Effector memory CD4-positive, alpha-beta T cell (primary cell): ENCODE data around the gene ZNF100.
"Not testable (repeated sequence)": the region's sequence is repeated elsewhere in the genome, so short reads cannot be mapped to it uniquely, and the experiment has no call there.

ENCODE experiments used
- DNase-seq, 3 donors: peaks; one replicate each; pipeline ENCODE4 v3.0.0-alpha.2; 2020
- H3K27ac ChIP-seq: 2 replicates; pipeline ENCODE4 v1.7.0; 2013; ENCODE audit warnings: mild to moderate bottlenecking, low read length, moderate library complexity; ENCODE audit not compliant: insufficient read depth, poor library complexity, severe bottlenecking
- H3K27me3 ChIP-seq: replicated peaks from 2 replicates; pipeline ENCODE4 v1.7.0; 2013; ENCODE audit warnings: mild to moderate bottlenecking, low read length; ENCODE audit not compliant: insufficient read depth, control insufficient read depth, poor library complexity, severe bottlenecking
- H3K36me3 ChIP-seq: 2 replicates; pipeline ENCODE4 v1.7.0; 2013; ENCODE audit warnings: mild to moderate bottlenecking, low read length, moderate library complexity; ENCODE audit not compliant: control insufficient read depth, insufficient read depth
- H3K4me1 ChIP-seq: 2 replicates; pipeline ENCODE4 v1.7.0; 2013; ENCODE audit warnings: low read length, mild to moderate bottlenecking; ENCODE audit not compliant: control insufficient read depth, insufficient read depth, poor library complexity, severe bottlenecking
- H3K4me3 ChIP-seq: 2 replicates; pipeline ENCODE4 v1.7.0; 2013; ENCODE audit warnings: low read length, low read depth, mild to moderate bottlenecking; ENCODE audit not compliant: insufficient read depth, poor library complexity, severe bottlenecking
- H3K9me3 ChIP-seq: 2 replicates; pipeline ENCODE4 v1.7.0; 2013; ENCODE audit warnings: mild to moderate bottlenecking, low read length, moderate library complexity; ENCODE audit not compliant: control insufficient read depth

ZNF100 gene

DNA sequence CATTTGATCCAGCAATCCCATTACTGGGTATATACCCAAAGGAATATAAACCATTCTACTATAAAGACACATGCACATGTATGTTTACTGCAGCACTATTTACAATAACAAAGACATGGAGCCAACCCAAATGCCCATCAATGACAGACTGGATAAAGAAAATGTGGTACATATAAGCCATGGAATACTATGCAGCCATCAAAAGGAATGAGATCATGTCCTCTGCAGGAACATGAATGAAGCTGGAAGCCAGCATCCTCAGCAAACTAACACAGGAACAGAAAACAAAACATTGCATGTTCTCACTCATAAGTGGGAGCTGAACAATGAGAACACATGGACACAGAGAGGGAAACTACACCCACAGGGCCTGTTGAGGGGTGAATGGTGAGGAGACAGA lies 11.8 kb downstream of the ZNF100 start:
- H3K9me3 ChIP-seq, result not testable (repeated sequence)
- peaks cover 18% of the 10 kb centered on the region for H3K36me3 ChIP-seq

GRCh38 chr19:21751384-21751783 lies 16.0 kb downstream of the ZNF100 start:
- H3K27me3 ChIP-seq, result no peaks in the 10 kb centered on the region
- no peak overlapping the region for H3K27ac ChIP-seq
- H3K36me3 ChIP-seq, result peaks cover 14% of the 10 kb centered on the region
- no peak for DNase-seq
- no peak overlapping the region for H3K4me3 ChIP-seq
- no peaks in the 10 kb centered on the region for H3K9me3 ChIP-seq
- H3K4me1 ChIP-seq, result no peaks in the 10 kb centered on the region

More for the DNA sequence above, 11.8 kb downstream of the ZNF100 start:
- not testable (repeated sequence) for DNase-seq, H3K27me3 ChIP-seq, H3K4me3 ChIP-seq, H3K27ac ChIP-seq, H3K4me1 ChIP-seq

- no peaks in the 10 kb centered on the region for H3K27me3 ChIP-seq
- H3K9me3 ChIP-seq, result no peaks in the 10 kb centered on the region
- no peak for DNase-seq
- H3K4me3 ChIP-seq, result no peak overlapping the region
- no peaks in the 10 kb centered on the region for H3K4me1 ChIP-seq
- H3K27ac ChIP-seq, result no peak overlapping the region
- H3K36me3 ChIP-seq, result peaks cover 14% of the 10 kb centered on the region
These were observed 16.7 kb downstream of the ZNF100 start for GRCh38 chr19:21750586-21751128.

DNA sequence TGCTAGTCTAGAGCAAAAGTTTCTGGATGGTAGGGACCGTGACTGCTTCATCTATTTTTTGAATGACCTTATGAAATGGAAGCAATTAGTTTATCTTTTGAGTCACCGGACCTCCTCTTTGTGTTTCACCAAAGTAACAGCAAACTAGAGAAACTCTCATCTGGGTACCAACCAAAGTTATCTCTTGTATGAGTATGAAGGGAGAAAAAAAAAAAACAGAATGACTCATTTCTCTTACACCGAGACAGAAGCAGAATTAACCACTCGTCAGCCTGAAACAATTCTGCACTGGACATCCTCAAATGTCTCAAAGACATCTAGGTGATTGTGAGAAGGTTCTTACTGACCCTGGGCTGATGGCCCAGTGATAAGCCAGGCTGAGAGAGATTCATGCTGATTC lies 18.3 kb downstream of the ZNF100 start:
- H3K9me3 ChIP-seq, result no peaks in the 10 kb centered on the region
- no peaks in the 10 kb centered on the region for H3K27me3 ChIP-seq
- no peak overlapping the region for H3K4me3 ChIP-seq
- no peak overlapping the region for H3K27ac ChIP-seq
- peaks cover 14% of the 10 kb centered on the region for H3K36me3 ChIP-seq
- DNase-seq, result no peak
- H3K4me1 ChIP-seq, result no peaks in the 10 kb centered on the region

- H3K27me3 ChIP-seq, result no peaks in the 10 kb centered on the region
- peaks cover 12% of the 10 kb centered on the region for H3K36me3 ChIP-seq
- H3K4me1 ChIP-seq, result no peaks in the 10 kb centered on the region
- H3K4me3 ChIP-seq, result no peak overlapping the region
- no peak for DNase-seq
- no peak overlapping the region for H3K27ac ChIP-seq
- no peaks in the 10 kb centered on the region for H3K9me3 ChIP-seq
These were observed 19.3 kb downstream of the ZNF100 start for GRCh38 chr19:21748088-21748487.

DNA sequence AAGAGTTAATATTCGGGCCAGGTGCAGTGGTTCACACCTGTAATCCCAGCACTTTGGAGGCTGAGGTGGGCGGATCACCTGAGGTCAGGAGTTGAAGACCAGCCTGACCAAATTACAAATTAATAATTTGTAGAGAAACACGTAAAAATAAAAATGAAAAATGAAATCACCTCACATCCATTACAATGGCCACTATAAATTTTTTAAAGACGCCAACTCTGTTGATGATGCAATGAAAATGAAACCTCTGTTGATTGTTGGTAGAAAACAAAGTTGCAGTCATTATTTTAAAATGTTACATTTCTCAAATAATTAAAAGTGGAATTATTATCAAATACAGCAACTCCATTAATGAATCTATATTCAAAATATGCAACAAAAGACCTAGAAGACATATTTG lies 26.8 kb downstream of the ZNF100 start:
- no peak overlapping the region for H3K27ac ChIP-seq
- no peaks in the 10 kb centered on the region for H3K4me1 ChIP-seq
- H3K36me3 ChIP-seq, result peaks cover 6% of the 10 kb centered on the region

GRCh38 chr19:21726942-21727747 lies 40.2 kb downstream of the ZNF100 start:
- not testable (repeated sequence) for H3K27ac ChIP-seq, DNase-seq, H3K27me3 ChIP-seq, H3K4me1 ChIP-seq, H3K4me3 ChIP-seq
- peaks cover 12% of the 10 kb centered on the region for H3K9me3 ChIP-seq
- peaks cover 22% of the 10 kb centered on the region for H3K36me3 ChIP-seq

More for the DNA sequence above, 26.8 kb downstream of the ZNF100 start:
- no peaks in the 10 kb centered on the region for H3K27me3 ChIP-seq
- H3K9me3 ChIP-seq, result no peaks in the 10 kb centered on the region
- no peak overlapping the region for H3K4me3 ChIP-seq
- no peak for DNase-seq

DNA sequence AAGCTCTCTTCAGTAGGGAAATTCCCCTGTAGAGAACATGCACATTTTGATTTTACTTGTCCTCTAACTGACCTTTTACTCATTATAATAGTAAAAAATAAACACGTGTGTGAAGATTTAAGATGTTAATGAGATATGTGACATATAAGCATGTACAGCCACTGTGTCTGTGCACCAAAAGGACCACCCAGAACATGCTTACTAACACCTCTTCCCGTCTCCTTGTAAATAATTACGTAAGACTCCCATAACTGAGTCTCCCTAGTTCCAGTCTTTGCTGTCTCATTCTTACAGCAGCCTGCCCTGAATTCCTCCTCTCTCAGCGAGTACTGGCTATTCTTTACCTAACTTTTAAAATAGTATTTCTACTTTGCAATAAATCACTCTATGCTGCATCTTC lies 53.6 kb downstream of the ZNF100 start:
- Histone ChIP-seq H3K4me1 (no peaks in the 10 kb centered on the region), H3K27me3 (no peaks in the 10 kb centered on the region), H3K36me3 (no peaks in the 10 kb centered on the region), H3K9me3 (no peaks in the 10 kb centered on the region), H3K27ac (no peak overlapping the region), H3K4me3 (no peak overlapping the region)
- DNase-seq, result no peak

DNA sequence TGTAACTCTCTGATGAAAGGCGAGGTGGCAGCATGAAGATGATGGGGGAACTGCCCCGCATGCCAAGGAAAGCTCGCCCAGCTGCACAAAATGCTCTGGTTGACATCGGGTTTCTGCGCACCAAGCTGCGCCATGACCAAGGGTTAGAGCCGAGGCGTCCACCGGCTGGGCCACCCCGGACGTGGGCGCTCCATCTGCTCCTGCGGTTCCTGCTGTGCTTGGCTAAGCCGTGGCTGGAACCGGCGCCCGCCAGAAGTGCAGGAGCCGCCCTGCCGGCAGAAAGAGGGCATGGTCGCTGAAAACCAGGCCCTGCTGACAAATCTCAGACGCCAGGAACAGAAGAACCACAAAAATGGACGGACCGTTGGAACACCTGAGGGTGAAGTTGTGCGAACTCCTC lies 57.9 kb downstream of the ZNF100 start:
- Histone ChIP-seq H3K36me3 (no peaks in the 10 kb centered on the region), H3K9me3 (no peaks in the 10 kb centered on the region), H3K4me3 (no peak overlapping the region), H3K27ac (no peak overlapping the region), H3K27me3 (no peaks in the 10 kb centered on the region), H3K4me1 (no peaks in the 10 kb centered on the region)
- DNase-seq, result no peak

DNA sequence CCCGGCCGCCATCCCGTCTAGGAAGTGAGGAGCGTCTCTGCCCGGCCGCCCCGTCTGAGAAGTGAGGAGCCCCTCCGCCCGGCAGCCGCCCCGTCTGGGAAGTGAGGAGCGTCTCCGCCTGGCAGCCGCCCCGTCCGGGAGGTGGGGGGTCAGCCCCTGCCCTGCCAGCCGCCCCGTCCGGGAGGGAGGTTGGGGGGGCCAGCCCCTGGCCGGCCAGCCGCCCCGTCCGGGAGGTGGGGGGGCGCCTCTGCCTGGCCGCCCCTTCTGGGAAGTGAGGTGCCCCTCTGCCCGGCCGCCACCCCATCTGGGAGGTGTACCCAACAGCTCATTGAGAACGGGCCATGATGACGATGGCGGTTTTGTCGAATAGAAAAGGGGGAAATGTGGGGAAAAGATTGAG lies 59.5 kb downstream of the ZNF100 start:
- not testable (repeated sequence) for H3K27me3 ChIP-seq, H3K4me1 ChIP-seq, H3K36me3 ChIP-seq, H3K4me3 ChIP-seq, H3K9me3 ChIP-seq, H3K27ac ChIP-seq, DNase-seq
